Gastrocnemius medialis (tissue), 4 donors: Measurements from ENCODE around the gene DCLK2. TPM values are rescaled to one million over a fixed set of nuclear protein-coding genes. Genes with fewer than 3 reads are reported as not detected.

Experiments
- ATAC-seq, 2 donors: fragments of 150-250 bp; one replicate each; pipeline ENCODE4 v1.9.1; 2016
- DNase-seq, 2 donors: peaks; one replicate each; pipeline ENCODE4 v3.0.0-alpha.2; 2019
- H3K27ac ChIP-seq, 4 donors: fragments of 200-600 bp; sonication (generic); 1 replicate in 1 of 4; 2 replicates in 3 of 4; pipeline ENCODE4 v1.5.1; 2016 to 2018; ENCODE audit warnings: mild to moderate bottlenecking in 2 of 4, moderate library complexity in 1 of 4
- H3K27me3 ChIP-seq, 3 donors: fragments of 200-600 bp; sonication (generic) in 2 of 3; 1 replicate in 1 of 3; 2 replicates in 2 of 3; pipeline versions ENCODE4 v1.5.1 to v1.6.0; 2016 to 2019; ENCODE audit warnings: mild to moderate bottlenecking in 1 of 3, moderate library complexity in 1 of 3
- H3K36me3 ChIP-seq, 2 donors: fragments of 200-600 bp; sonication (generic) in 1 of 2; one replicate each; pipeline ENCODE4 v1.5.1; 2017 to 2018
- H3K4me1 ChIP-seq, 2 donors: fragments of 200-600 bp; sonication (generic) in 1 of 2; one replicate each; pipeline ENCODE4 v1.5.1; 2016 to 2017; ENCODE audit warnings: mild to moderate bottlenecking in 2 of 2
- H3K4me3 ChIP-seq, 4 donors: fragments of 200-600 bp; sonication (generic) in 3 of 4; 1 replicate in 1 of 4; 2 replicates in 3 of 4; pipeline ENCODE4 v1.5.1; 2016 to 2019; ENCODE audit warnings: mild to moderate bottlenecking in 2 of 4
- H3K9me3 ChIP-seq, 3 donors: fragments of 200-600 bp; sonication (generic) in 2 of 3; 1 replicate in 1 of 3; 2 replicates in 2 of 3; pipeline ENCODE4 v1.5.1; 2016 to 2019
- CTCF ChIP-seq, 5 experiments: fragments of 450-650 bp in 3 of 5; fragments of 200-600 bp in 2 of 5; sonication (generic) in 2 of 5; IDR thresholded peaks in 4 of 5; conservative IDR thresholded peaks in 1 of 5; 1 replicate in 4 of 5; 2 replicates in 1 of 5; pipeline ENCODE4 v1.5.1; 2016 to 2019; ENCODE audit warnings: antibody characterized with exemption in 5 of 5, mild to moderate bottlenecking in 3 of 5, moderate library complexity in 3 of 5
- POLR2A ChIP-seq, 2 donors: fragments of 450-650 bp; IDR thresholded peaks; one replicate each; pipeline ENCODE4 v1.6.1; 2017; ENCODE audit warnings: antibody characterized with exemption in 2 of 2, mild to moderate bottlenecking in 2 of 2, moderate library complexity in 2 of 2
- in situ Hi-C, 4 donors: fragments of 200-750 bp; cut with MboI; loops; one replicate each; pipeline versions ENCODE4 v1.15.0 to v1.8.0; 2017; ENCODE audit warnings: low sequenced_read_pairs in 4 of 4
- intact Hi-C: fragments of 100-400 bp; cut with DNase I; formaldehyde crosslinking; loops from one replicate; pipeline ENCODE4 v1.15.1; 2023; ENCODE audit warnings: low total_unique reads
- total RNA-seq, 4 donors: library from RNA; depleted of rRNA; stranded (reverse); fragments of >200 nt; gene quantifications; one replicate each; pipeline versions ENCODE4 v1.1.0 to v1.2.3, GENCODE V29; 2016

Gene DCLK2
- total RNA-seq, 4 donors from 2014 or later, result 0.29 to 0.97 (median 0.47) TPM

GRCh38 chr4:150211799-150212445 lies 133.7 kb downstream of the DCLK2 start:
- H3K36me3 ChIP-seq, result no peaks in the 10 kb centered on the region
- TF ChIP-seq POLR2A (IDR thresholded peaks at IDR 0.05), result no peak
- TF ChIP-seq CTCF (IDR thresholded peaks at IDR 0.05 in 4 of 5, conservative IDR thresholded peaks at IDR 0.05 in 1 of 5), result no peak
- no peaks in the 10 kb centered on the region for H3K27me3 ChIP-seq
- in situ Hi-C loops, result loop anchor here (10.0 to 25.0 kb wide), 2 partner anchors 200 to 207 kb away; no protein-coding TSS in a partner anchor
- DNase-seq (no peak), ATAC-seq (no peak)
- H3K4me1 ChIP-seq, result no peaks in the 10 kb centered on the region
- no peaks in the 10 kb centered on the region for H3K9me3 ChIP-seq
- H3K4me3 ChIP-seq, result no peak overlapping the region
- intact Hi-C loops, result no loop called here
- H3K27ac ChIP-seq, result no peak overlapping the region

GRCh38 chr4:150212485-150212884 lies 134.2 kb downstream of the DCLK2 start:
- no peaks in the 10 kb centered on the region for H3K36me3 ChIP-seq
- no peak overlapping the region for H3K4me3 ChIP-seq
- no peaks in the 10 kb centered on the region for H3K4me1 ChIP-seq
- no peaks in the 10 kb centered on the region for H3K27me3 ChIP-seq
- no peak for DNase-seq
- H3K9me3 ChIP-seq, result no peaks in the 10 kb centered on the region
- intact Hi-C loops (no loop called here), in situ Hi-C loops (loop anchor here (10.0 to 25.0 kb wide), 2 partner anchors 200 to 208 kb away; no protein-coding TSS in a partner anchor)
- H3K27ac ChIP-seq, result no peak overlapping the region
- no peak for TF ChIP-seq POLR2A (IDR thresholded peaks at IDR 0.05)
- TF ChIP-seq CTCF (IDR thresholded peaks at IDR 0.05 in 4 of 5, conservative IDR thresholded peaks at IDR 0.05 in 1 of 5), result no peak
- no peak for ATAC-seq

- intact Hi-C loops (no loop called here), in situ Hi-C loops (loop anchor here (10.0 to 25.0 kb wide), 2 partner anchors 201 to 208 kb away; no protein-coding TSS in a partner anchor)
- Histone ChIP-seq H3K27ac (no peak overlapping the region), H3K4me3 (no peak overlapping the region), H3K27me3 (no peaks in the 10 kb centered on the region), H3K9me3 (no peaks in the 10 kb centered on the region), H3K36me3 (no peaks in the 10 kb centered on the region), H3K4me1 (no peaks in the 10 kb centered on the region)
- no peak for DNase-seq
- no peak for ATAC-seq
- TF ChIP-seq POLR2A (IDR thresholded peaks at IDR 0.05) (no peak), CTCF (IDR thresholded peaks at IDR 0.05 in 4 of 5, conservative IDR thresholded peaks at IDR 0.05 in 1 of 5) (no peak)
Measured at GRCh38 chr4:150212927-150213326, 134.7 kb downstream of the DCLK2 start.

GRCh38 chr4:150215601-150216000 lies 137.4 kb downstream of the DCLK2 start:
- in situ Hi-C loops (loop anchor here (10.0 to 25.0 kb wide), 2 partner anchors 203 to 211 kb away; no protein-coding TSS in a partner anchor), intact Hi-C loops (no loop called here)
- DNase-seq, result no peak
- H3K27ac ChIP-seq, result no peak overlapping the region
- ATAC-seq, result no peak
- H3K36me3 ChIP-seq, result no peaks in the 10 kb centered on the region
- H3K4me1 ChIP-seq, result no peaks in the 10 kb centered on the region
- no peaks in the 10 kb centered on the region for H3K9me3 ChIP-seq
- no peak overlapping the region for H3K4me3 ChIP-seq
- no peak for TF ChIP-seq POLR2A (IDR thresholded peaks at IDR 0.05)
- no peak for TF ChIP-seq CTCF (IDR thresholded peaks at IDR 0.05 in 4 of 5, conservative IDR thresholded peaks at IDR 0.05 in 1 of 5)
- H3K27me3 ChIP-seq, result no peaks in the 10 kb centered on the region
